ENCODE results near the gene ATP8A2. TPM values are rescaled to one million over a fixed set of nuclear protein-coding genes. Genes with fewer than 3 reads are reported as not detected.

Gene ATP8A2
- total and polyA plus RNA-seq, 10 of the 15 experiments (the other 5 are each of a cell fraction or from before 2014, with no cell fraction given), result 0.01 to 0.04 (median 0.04) TPM; not detected in 7

DNA sequence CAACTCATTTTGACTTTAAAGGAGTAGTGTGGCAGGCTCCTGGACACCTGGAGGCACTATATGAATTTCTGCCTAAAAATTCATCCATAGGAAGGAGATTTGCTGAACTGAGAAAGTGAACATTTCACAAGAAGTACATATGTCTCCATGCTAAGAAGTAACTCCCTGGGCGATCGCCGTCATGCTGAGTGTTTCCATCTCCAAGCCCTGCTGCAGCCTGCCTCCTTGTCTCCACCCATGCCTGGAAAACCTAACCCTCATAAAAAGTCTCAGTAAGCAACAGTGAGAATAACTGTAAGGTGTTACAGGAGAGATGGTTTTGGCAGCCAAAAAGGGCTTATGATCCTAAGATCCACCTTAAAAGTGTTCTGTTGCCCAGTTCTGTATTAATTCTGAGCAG is 428.7 kb downstream of the ATP8A2 start (continued):
- TF ChIP-seq CREM (IDR thresholded peaks at IDR 0.05; ENCODE audit: low read depth) (no peak), ZZZ3 (IDR thresholded peaks at IDR 0.05; ENCODE audit: control insufficient read depth, insufficient read length, low read depth) (no peak), DPF2 (IDR thresholded peaks at IDR 0.05) (no peak), NR2C1 (IDR thresholded peaks at IDR 0.05) (no peak), HDGF (IDR thresholded peaks at IDR 0.05) (no peak), CHD4 (IDR thresholded peaks at IDR 0.05) (no peak)
- TF ChIP-seq, protein P1, sequence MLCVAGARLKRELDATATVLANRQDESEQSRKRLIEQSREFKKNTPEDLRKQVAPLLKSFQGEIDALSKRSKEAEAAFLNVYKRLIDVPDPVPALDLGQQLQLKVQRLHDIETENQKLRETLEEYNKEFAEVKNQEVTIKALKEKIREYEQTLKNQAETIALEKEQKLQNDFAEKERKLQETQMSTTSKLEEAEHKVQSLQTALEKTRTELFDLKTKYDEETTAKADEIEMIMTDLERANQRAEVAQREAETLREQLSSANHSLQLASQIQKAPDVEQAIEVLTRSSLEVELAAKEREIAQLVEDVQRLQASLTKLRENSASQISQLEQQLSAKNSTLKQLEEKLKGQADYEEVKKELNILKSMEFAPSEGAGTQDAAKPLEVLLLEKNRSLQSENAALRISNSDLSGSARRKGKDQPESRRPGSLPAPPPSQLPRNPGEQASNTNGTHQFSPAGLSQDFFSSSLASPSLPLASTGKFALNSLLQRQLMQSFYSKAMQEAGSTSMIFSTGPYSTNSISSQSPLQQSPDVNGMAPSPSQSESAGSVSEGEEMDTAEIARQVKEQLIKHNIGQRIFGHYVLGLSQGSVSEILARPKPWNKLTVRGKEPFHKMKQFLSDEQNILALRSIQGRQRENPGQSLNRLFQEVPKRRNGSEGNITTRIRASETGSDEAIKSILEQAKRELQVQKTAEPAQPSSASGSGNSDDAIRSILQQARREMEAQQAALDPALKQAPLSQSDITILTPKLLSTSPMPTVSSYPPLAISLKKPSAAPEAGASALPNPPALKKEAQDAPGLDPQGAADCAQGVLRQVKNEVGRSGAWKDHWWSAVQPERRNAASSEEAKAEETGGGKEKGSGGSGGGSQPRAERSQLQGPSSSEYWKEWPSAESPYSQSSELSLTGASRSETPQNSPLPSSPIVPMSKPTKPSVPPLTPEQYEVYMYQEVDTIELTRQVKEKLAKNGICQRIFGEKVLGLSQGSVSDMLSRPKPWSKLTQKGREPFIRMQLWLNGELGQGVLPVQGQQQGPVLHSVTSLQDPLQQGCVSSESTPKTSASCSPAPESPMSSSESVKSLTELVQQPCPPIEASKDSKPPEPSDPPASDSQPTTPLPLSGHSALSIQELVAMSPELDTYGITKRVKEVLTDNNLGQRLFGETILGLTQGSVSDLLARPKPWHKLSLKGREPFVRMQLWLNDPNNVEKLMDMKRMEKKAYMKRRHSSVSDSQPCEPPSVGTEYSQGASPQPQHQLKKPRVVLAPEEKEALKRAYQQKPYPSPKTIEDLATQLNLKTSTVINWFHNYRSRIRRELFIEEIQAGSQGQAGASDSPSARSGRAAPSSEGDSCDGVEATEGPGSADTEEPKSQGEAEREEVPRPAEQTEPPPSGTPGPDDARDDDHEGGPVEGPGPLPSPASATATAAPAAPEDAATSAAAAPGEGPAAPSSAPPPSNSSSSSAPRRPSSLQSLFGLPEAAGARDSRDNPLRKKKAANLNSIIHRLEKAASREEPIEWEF (IDR thresholded peaks at IDR 0.05; ENCODE audit: insufficient replicate concordance, low read depth, low read length), result no peak

DNA sequence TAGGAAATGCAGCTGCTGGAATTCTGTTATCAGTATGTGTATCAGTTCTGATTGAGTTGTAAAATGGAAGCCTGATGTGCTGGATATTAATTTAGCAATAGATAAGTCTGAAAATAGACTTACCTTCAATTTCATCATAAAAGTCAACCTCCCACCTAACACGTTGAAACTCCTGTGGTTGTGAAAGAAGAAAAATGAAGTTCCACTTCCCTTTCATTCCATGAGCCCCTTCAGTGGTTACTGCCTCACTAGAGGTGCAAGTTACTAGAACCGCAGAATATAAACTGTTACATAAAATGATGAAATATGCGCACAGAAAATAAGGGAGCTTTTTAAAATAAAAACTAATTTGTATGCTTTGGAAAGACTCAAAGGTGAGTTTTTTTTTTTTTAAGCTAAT is 430.8 kb downstream of the ATP8A2 start:
- BruUV-seq (replicated peaks), result no TSS peak
- intact Hi-C loops (cut with micrococcal nuclease; ENCODE audit: unreplicated experiment), result no loop called here
- no peak overlapping the region for H2AFZ ChIP-seq (ENCODE audit: control insufficient read depth, low read depth, low read length)
- no peak overlapping the region for H3K4me2 ChIP-seq (ENCODE audit: control insufficient read depth, insufficient read depth)
- H3K9me3 ChIP-seq (replicated peaks; ENCODE audit: control insufficient read depth, insufficient read depth, low read length), result no peaks in the 10 kb centered on the region; the same call in 1 of the 3 replicates
- ATAC-seq, result peak; percentile 27; the same call in 1 of the 3 replicates
- no peaks in the 10 kb centered on the region for H4K20me1 ChIP-seq (ENCODE audit: control insufficient read depth, insufficient read depth)
- ChIA-PET RAD21 (ENCODE audit: unreplicated experiment) (no interaction called here), POLR2A (no interaction called here), SMC1A (ENCODE audit: uncharacterized antibody, unreplicated experiment) (no interaction called here), CTCF (no interaction called here)
- H3K4me3 ChIP-seq, result no peak overlapping the region
- H3K27me3 ChIP-seq (replicated peaks in 1 of 2; ENCODE audit: control insufficient read depth in 2 of 2, insufficient read depth in 2 of 2, low read length in 1 of 2), result no peaks in the 10 kb centered on the region; a peak in 1 of 4 replicates
- H3K79me2 ChIP-seq (ENCODE audit: control insufficient read depth, insufficient read depth, low read length), result no peaks in the 10 kb centered on the region
- WGBS (ENCODE audit: insufficient coverage, insufficient replicate concordance, low lambda C conversion rate, missing lambda C conversion rate), result 21% methylated on average over 3 of the region's 3 CpGs
- in situ Hi-C loops (cut with MboI), result no loop called here
- H3K4me1 ChIP-seq (ENCODE audit: control insufficient read depth, insufficient read depth, low read length), result no peaks in the 10 kb centered on the region
- no peak overlapping the region for H3K27ac ChIP-seq (ENCODE audit: control insufficient read depth, insufficient read depth)
- no peak for DNase-seq (ENCODE audit: low read depth, low spot score)
- TF ChIP-seq FOXK2 (IDR thresholded peaks at IDR 0.05) (no peak), BHLHE40 (IDR thresholded peaks at IDR 0.05; ENCODE audit: borderline replicate concordance in 1 of 2, low read depth in 2 of 2, low read length in 1 of 2) (no peak), BACH1 (IDR thresholded peaks at IDR 0.05; ENCODE audit: borderline replicate concordance) (no peak), ZNF384 (IDR thresholded peaks at IDR 0.05; ENCODE audit: borderline replicate concordance, low read depth, low read length) (no peak), IKZF2 (IDR thresholded peaks at IDR 0.05) (peak; percentile 24 to 50; a peak in 2 of 4 replicates), SPI1 (IDR thresholded peaks at IDR 0.05; ENCODE audit: borderline replicate concordance, insufficient read depth, low read depth, low read length) (peak; percentile 60; the same call in 1 of the 2 replicates)
- H3K9ac ChIP-seq (ENCODE audit: control insufficient read depth, insufficient read depth, low read length), result no peak overlapping the region
- no peaks in the 10 kb centered on the region for H3K36me3 ChIP-seq (ENCODE audit: control insufficient read depth in 2 of 2, insufficient read depth in 2 of 2, low read length in 1 of 2)
- no peak for FAIRE-seq

Data from GM12878 (cell line).